ENCODE measurements around the gene CDC42EP2. TPM values are rescaled to one million over a fixed set of nuclear protein-coding genes. Genes with fewer than 3 reads are reported as not detected.

CDC42EP2 gene
- total and polyA plus RNA-seq, 2 donors (not counting 3 experiments of a cell fraction or from before 2014, with no cell fraction given): 23.9 to 26.4 TPM

- Histone ChIP-seq H3K4me3 (replicated peaks in 1 of 3; ENCODE audit: insufficient read depth in 1 of 3, low read depth in 1 of 3, low read length in 3 of 3) (no peak overlapping the region), H3K79me2 (ENCODE audit: control insufficient read depth, insufficient read depth, low read length) (no peaks in the 10 kb centered on the region), H3K9me1 (replicated peaks; ENCODE audit: control insufficient read depth, extremely low read depth, insufficient read depth, low read length) (no peaks in the 10 kb centered on the region), H4K20me1 (replicated peaks; ENCODE audit: control insufficient read depth, extremely low read depth, insufficient read depth, low read length) (no peaks in the 10 kb centered on the region), H3K9ac (replicated peaks; ENCODE audit: extremely low read depth, insufficient read depth, low read length) (no peak overlapping the region), H3K27me3 (ENCODE audit: control insufficient read depth in 2 of 2, insufficient read depth in 2 of 2, low read length in 2 of 2) (no peaks in the 10 kb centered on the region), H3K27ac (ENCODE audit: insufficient read depth, low read depth, low read length) (no peak overlapping the region), H3K36me3 (ENCODE audit: control insufficient read depth in 2 of 2, extremely low read depth in 1 of 2, insufficient read depth in 2 of 2, low read length in 2 of 2) (peaks cover 0 to 5% of the 10 kb centered on the region in 2 experiments), H2AFZ (ENCODE audit: low read depth, low read length) (no peak overlapping the region), H3K4me2 (ENCODE audit: insufficient read depth, low read length) (no peak overlapping the region), H3K4me1 (ENCODE audit: control insufficient read depth, extremely low read depth, insufficient read depth, low read length) (no peaks in the 10 kb centered on the region), H3K9me3 (replicated peaks; ENCODE audit: control insufficient read depth, insufficient read depth, low read length) (no peaks in the 10 kb centered on the region)
- no peak for FAIRE-seq
- BruUV-seq (replicated peaks): no TSS peak
- intact Hi-C loops (cut with micrococcal nuclease) (no loop called here), dilution Hi-C loops (cut with MboI; ENCODE audit: extremely low pct_ligation_motif_present, low sequenced_read_pairs) (no loop called here)
- TF ChIP-seq MYC (IDR thresholded peaks at IDR 0.05; ENCODE audit: low read depth, low read length) (no peak), POLR2AphosphoS5 (IDR thresholded peaks at IDR 0.05; ENCODE audit: insufficient read depth, low read depth, low read length) (no peak), JUN (IDR thresholded peaks at IDR 0.05; ENCODE audit: borderline replicate concordance, insufficient read depth, insufficient read length, low read depth) (no peak), MAX (IDR thresholded peaks at IDR 0.05; ENCODE audit: insufficient read depth, insufficient read length) (no peak), EZH2 (IDR thresholded peaks at IDR 0.05; ENCODE audit: borderline replicate concordance, low read depth, low read length, severe bottlenecking) (no peak), CTCF (IDR thresholded peaks at IDR 0.05; ENCODE audit: extremely low read depth in 1 of 2, insufficient read depth in 1 of 2, low read depth in 1 of 2, low read length in 2 of 2) (no peak), GATA2 (IDR thresholded peaks at IDR 0.05; ENCODE audit: insufficient read depth, insufficient read length, low read depth, low read length) (no peak), POLR2A (IDR thresholded peaks at IDR 0.05; ENCODE audit: low read depth, low read length) (no peak), FOS (IDR thresholded peaks at IDR 0.05; ENCODE audit: borderline replicate concordance, insufficient read depth, low read length) (no peak)
- DNase-seq (ENCODE audit: low read depth, low spot score): no peak
- ChIA-PET POLR2A (no interaction called here), CTCF (interaction anchor here (0.9 to 3.3 kb wide), 4 partner anchors 17 to 23 kb away, joined by 3 to 17 read pairs (median 6); no protein-coding TSS in a partner anchor)
Observed at GRCh38 chr11:65298131-65298535, 16.5 kb upstream of the CDC42EP2 start.

Data from endothelial cell of umbilical vein (primary cell).